OCI-LY3 (cell line): Measurements from ENCODE around the gene CTNNBL1.

Experiments used
- H2AFZ ChIP-seq: fragments of 200-600, 300-600 bp; shearing (Covaris generic); 2 replicates; pipeline ENCODE4 v1.6.0; 2014; ENCODE audit warnings: antibody characterized with exemption, low read depth, low read length
- H3K27ac ChIP-seq: fragments of 200-600, 300-600 bp; sonication (generic); 2 replicates; pipeline ENCODE4 v1.5.1; 2014; ENCODE audit warnings: mild to moderate bottlenecking, low read length, moderate library complexity, mixed read lengths
- H3K27me3 ChIP-seq: fragments of 200-600, 300-600 bp; sonication (generic); 2 replicates; pipeline ENCODE4 v1.6.1; 2014; ENCODE audit warnings: low read depth, low read length, mixed read lengths
- H3K36me3 ChIP-seq: fragments of 200-600, 300-600 bp; sonication (generic); replicated peaks from 2 replicates; pipeline ENCODE3; 2014; ENCODE audit warnings: low read depth, low read length, mixed read lengths
- H3K4me1 ChIP-seq: fragments of 300-600, 200-600 bp; sonication (generic); 2 replicates; pipeline ENCODE4 v1.6.1; 2014; ENCODE audit warnings: low read length, mixed read lengths
- H3K4me2 ChIP-seq: fragments of 200-600, 300-600 bp; sonication (generic); 2 replicates; pipeline ENCODE4 v1.6.1; 2014; ENCODE audit warnings: low read length, mixed read lengths
- H3K4me3 ChIP-seq: fragments of 300-600, 200-600 bp; sonication (generic); 2 replicates; pipeline ENCODE4 v1.5.1; 2014; ENCODE audit warnings: antibody characterized with exemption, mild to moderate bottlenecking, low read length, moderate library complexity
- H3K79me2 ChIP-seq: fragments of 300-600, 200-600 bp; shearing (Covaris generic); 2 replicates; pipeline ENCODE4 v1.6.1; 2014; ENCODE audit warnings: mild to moderate bottlenecking, low read length, mixed read lengths
- H3K9ac ChIP-seq: fragments of 300-600, 200-600 bp; shearing (Covaris generic); 2 replicates; pipeline ENCODE4 v1.6.0; 2014; ENCODE audit warnings: mild to moderate bottlenecking, low read length, moderate library complexity
- H3K9me3 ChIP-seq: fragments of 200-600, 300-600 bp; shearing (Covaris generic); 2 replicates; pipeline ENCODE4 v1.6.1; 2014; ENCODE audit warnings: low read length, mixed read lengths; ENCODE audit not compliant: insufficient read depth
- H4K20me1 ChIP-seq: fragments of 200-600, 300-600 bp; sonication (generic); 2 replicates; pipeline ENCODE4 v1.6.1; 2016; ENCODE audit warnings: low read length, mixed read lengths; ENCODE audit not compliant: insufficient read depth
- EZH2phosphoT487 ChIP-seq: fragments of 200-600 bp; shearing (Covaris generic); IDR thresholded peaks from 2 replicates; pipeline ENCODE4 v1.6.1; 2018; ENCODE audit warnings: antibody characterized with exemption, mixed run types, low read depth
- TF ChIP-seq, protein P1 (sequence below): fragments of 200-600, 300-600 bp; sonication (generic); IDR thresholded peaks from 2 replicates; pipeline ENCODE4 v1.5.1; 2014; ENCODE audit warnings: antibody characterized with exemption, low read length, low read depth

Gene CTNNBL1

DNA sequence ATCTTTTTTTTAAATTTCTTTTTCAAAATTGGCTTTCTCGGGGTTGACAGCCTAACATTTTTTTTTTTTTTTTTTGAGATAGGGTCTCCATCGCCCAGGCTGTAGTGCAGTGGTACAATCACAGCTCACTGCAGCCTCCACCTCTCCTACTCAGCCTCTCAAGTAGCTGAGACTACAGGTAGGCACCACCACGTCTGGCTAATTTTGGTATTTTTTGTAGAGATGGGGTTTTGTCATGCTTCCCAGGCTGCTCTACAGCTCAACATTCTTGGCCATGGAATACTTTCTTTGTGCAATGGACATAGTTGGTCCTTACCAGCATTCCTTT lies 6.4 kb upstream of the CTNNBL1 start:
- Histone ChIP-seq H4K20me1 (no peaks in the 10 kb centered on the region), H3K79me2 (no peaks in the 10 kb centered on the region), H3K4me1 (no peaks in the 10 kb centered on the region), H3K9ac (no peak overlapping the region), H3K27me3 (peaks cover 67% of the 10 kb centered on the region), H3K36me3 (no peaks in the 10 kb centered on the region), H3K27ac (no peak overlapping the region), H3K4me3 (no peak overlapping the region), H2AFZ (no peak overlapping the region), H3K9me3 (no peaks in the 10 kb centered on the region), H3K4me2 (no peak overlapping the region)
- TF ChIP-seq, protein P1, sequence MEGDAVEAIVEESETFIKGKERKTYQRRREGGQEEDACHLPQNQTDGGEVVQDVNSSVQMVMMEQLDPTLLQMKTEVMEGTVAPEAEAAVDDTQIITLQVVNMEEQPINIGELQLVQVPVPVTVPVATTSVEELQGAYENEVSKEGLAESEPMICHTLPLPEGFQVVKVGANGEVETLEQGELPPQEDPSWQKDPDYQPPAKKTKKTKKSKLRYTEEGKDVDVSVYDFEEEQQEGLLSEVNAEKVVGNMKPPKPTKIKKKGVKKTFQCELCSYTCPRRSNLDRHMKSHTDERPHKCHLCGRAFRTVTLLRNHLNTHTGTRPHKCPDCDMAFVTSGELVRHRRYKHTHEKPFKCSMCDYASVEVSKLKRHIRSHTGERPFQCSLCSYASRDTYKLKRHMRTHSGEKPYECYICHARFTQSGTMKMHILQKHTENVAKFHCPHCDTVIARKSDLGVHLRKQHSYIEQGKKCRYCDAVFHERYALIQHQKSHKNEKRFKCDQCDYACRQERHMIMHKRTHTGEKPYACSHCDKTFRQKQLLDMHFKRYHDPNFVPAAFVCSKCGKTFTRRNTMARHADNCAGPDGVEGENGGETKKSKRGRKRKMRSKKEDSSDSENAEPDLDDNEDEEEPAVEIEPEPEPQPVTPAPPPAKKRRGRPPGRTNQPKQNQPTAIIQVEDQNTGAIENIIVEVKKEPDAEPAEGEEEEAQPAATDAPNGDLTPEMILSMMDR: no peak
- TF ChIP-seq EZH2phosphoT487: no peak

DNA sequence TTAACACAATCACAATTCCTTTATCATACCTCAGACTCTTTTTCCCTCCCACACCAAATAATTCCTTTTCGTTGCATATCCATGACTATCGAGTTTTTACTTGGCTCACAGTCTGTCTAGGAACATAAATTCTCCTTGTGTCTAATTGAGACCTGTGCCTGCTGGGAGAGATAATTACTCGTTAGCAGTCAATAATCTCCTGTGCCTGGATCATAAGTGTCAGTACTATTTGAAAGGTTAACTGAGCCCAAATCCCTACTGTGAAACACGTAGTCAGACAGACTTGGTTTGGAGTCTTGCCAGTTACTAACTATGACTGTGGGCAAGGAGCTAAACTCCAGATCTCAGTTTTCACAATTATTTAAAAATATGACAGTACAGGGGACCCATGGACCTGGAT lies 5.7 kb upstream of the CTNNBL1 start:
- Histone ChIP-seq H3K9me3 (no peaks in the 10 kb centered on the region), H3K4me2 (no peak overlapping the region), H3K4me1 (peaks cover under 1% of the 10 kb centered on the region), H3K79me2 (no peaks in the 10 kb centered on the region), H2AFZ (no peak overlapping the region), H3K36me3 (no peaks in the 10 kb centered on the region), H3K4me3 (no peak overlapping the region), H3K27me3 (peaks cover 67% of the 10 kb centered on the region), H4K20me1 (no peaks in the 10 kb centered on the region), H3K27ac (no peak overlapping the region), H3K9ac (no peak overlapping the region)
- TF ChIP-seq EZH2phosphoT487: no peak
- TF ChIP-seq, protein P1: no peak

DNA sequence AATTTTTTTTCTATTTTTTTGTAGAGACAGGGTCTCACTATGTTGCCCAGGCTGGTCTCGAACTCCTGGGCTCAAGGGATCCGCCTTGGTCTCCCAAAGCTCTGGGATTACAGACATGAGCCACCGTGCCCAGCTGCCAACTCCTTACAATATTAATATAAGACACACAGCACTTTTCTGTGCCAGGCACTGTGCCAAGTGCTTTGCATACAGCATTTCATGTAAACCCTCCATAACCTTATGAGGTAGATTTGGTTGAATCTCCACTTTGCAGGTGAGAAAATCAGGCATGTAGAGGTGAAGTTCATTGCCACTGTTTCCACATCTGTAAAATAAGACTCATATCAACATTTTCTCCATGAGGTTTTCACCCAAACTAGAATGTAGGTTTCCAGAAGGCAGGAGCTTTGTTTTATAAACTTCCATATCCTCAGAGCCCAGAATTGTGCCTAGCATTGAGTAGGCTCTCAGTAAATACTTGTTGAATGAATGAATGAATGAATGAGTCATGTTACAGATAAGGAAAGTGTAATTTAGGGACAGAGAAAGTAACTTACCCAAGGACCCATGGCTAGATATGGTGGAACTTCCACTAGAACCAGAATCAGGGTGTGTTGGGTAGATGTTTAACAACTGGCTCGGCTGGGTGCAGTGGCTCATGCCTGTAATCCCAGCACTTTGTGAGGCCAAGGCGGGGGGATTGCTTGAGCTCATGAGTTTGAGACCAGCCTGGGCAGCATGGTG lies 3.0 kb upstream of the CTNNBL1 start:
- no peaks in the 10 kb centered on the region for H4K20me1 ChIP-seq
- H3K9me3 ChIP-seq: no peaks in the 10 kb centered on the region
- TF ChIP-seq, protein P1: no peak
- no peak for TF ChIP-seq EZH2phosphoT487

DNA sequence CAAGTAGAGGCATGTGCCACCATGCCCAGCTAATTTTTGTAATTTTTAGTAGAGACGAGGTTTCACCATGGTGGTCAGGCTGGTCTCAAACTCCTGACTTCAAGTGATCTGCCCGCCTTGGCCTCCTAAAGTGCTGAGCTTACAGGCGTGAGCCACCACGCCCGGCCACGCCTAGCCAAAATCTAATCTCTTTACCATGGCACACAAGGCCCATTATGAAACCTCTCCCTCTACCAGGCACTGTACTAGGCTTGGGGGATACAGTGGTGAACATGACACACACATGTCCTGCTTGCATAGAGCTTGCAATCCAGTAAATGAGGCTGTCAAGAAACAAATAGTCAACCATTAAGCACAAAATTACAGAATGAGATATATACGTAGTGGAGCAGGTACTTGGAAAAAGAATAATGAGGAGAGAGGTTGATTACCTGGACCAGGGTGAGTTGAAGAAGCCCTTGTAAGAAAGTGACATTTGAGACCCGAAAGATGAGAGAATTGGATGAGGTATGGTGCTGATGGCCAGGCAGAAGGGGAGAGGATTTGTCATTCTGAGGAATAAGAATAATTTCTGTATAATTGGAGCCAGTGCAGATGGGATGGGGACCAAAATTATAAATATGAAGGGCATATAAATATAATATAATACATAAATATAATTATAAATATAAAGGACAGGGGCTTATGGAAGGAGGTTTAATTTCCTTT lies 1.2 kb upstream of the CTNNBL1 start:
- no peaks in the 10 kb centered on the region for H4K20me1 ChIP-seq
- no peak overlapping the region for H2AFZ ChIP-seq
- no peak overlapping the region for H3K4me2 ChIP-seq
- no peak overlapping the region for H3K27ac ChIP-seq
- H3K9me3 ChIP-seq: no peaks in the 10 kb centered on the region
- H3K4me3 ChIP-seq: no peak overlapping the region
- peaks cover 24% of the 10 kb centered on the region for H3K4me1 ChIP-seq
- peaks cover 25% of the 10 kb centered on the region for H3K79me2 ChIP-seq
- no peak overlapping the region for H3K9ac ChIP-seq
- no peak for TF ChIP-seq EZH2phosphoT487
- TF ChIP-seq, protein P1: no peak
- peaks cover 39% of the 10 kb centered on the region for H3K27me3 ChIP-seq
- peaks cover 9% of the 10 kb centered on the region for H3K36me3 ChIP-seq

More for the DNA sequence above, 3.0 kb upstream of the CTNNBL1 start:
- H3K4me1 ChIP-seq: peaks cover 15% of the 10 kb centered on the region
- H3K36me3 ChIP-seq: peaks cover 4% of the 10 kb centered on the region
- H3K4me2 ChIP-seq: no peak overlapping the region
- no peak overlapping the region for H3K9ac ChIP-seq
- H3K27ac ChIP-seq: no peak overlapping the region
- H2AFZ ChIP-seq: no peak overlapping the region
- H3K27me3 ChIP-seq: peaks cover 57% of the 10 kb centered on the region
- peaks cover 19% of the 10 kb centered on the region for H3K79me2 ChIP-seq
- no peak overlapping the region for H3K4me3 ChIP-seq
